Skin of body (tissue), 2 donors: ENCODE data around the gene RANBP3L. TPM values are rescaled to one million over a fixed set of nuclear protein-coding genes. Genes with fewer than 3 reads are reported as not detected.
"Not testable (repeated sequence)": the region's sequence is repeated elsewhere in the genome, so short reads cannot be mapped to it uniquely, and the experiment has no call there.

Experiments
- DNase-seq: peaks from one replicate; lab custom pipeline; 2025; lab: John Stamatoyannopoulos, UW
- total RNA-seq: library from RNA; depleted of rRNA; stranded (reverse); fragments of >200 nt; gene quantifications from one replicate; pipeline ENCODE4 v1.2.3, GENCODE V29; 2014

The RANBP3L gene
- total RNA-seq, 1 donor from 2014 or later: 5.1 TPM

- no peak for DNase-seq
These were observed 92.9 kb downstream of the RANBP3L start for GRCh38 chr5:36208786-36209185.

GRCh38 chr5:36206913-36207312, 94.8 kb downstream of the RANBP3L start:
- no peak for DNase-seq

GRCh38 chr5:36205329-36205728, 96.4 kb downstream of the RANBP3L start:
- DNase-seq: no peak

GRCh38 chr5:36202521-36202961, 99.2 kb downstream of the RANBP3L start:
- no peak for DNase-seq

- DNase-seq: no peak
These were observed 101.2 kb downstream of the RANBP3L start for GRCh38 chr5:36200513-36200912.

GRCh38 chr5:36199620-36200019, 102.1 kb downstream of the RANBP3L start:
- DNase-seq: no peak

- not testable (repeated sequence) for DNase-seq
These were observed 102.9 kb downstream of the RANBP3L start for GRCh38 chr5:36198783-36199182.

Other genes with a start within 250 kb of the RANBP3L start
- 21.4 TPM for gene UGT3A2, start 235.0 kb downstream of the RANBP3L start, total RNA-seq
- 11.3 TPM for gene LMBRD2, start 150.0 kb downstream of the RANBP3L start, total RNA-seq
- 23.1 TPM for gene SKP2, start 149.8 kb downstream of the RANBP3L start, total RNA-seq
- 35.5 TPM for gene NADK2, start 60.0 kb downstream of the RANBP3L start, total RNA-seq